ENCODE measurements around the gene FAM193A.

- TF ChIP-seq POLR2AphosphoS5 (IDR thresholded peaks at IDR 0.05; ENCODE audit: borderline replicate concordance, low read depth, low read length) (no peak), EZH2 (IDR thresholded peaks at IDR 0.05) (no peak), FOXP2 (optimal IDR thresholded peaks at IDR 0.05; ENCODE audit: control extremely low read depth, extremely low read length, insufficient read depth) (no peak)
Measured at GRCh38 chr4:2686379-2687265, 150.2 kb downstream of the FAM193A start.

All from SK-N-MC (cell line).